Keratinocyte (primary cell): ENCODE data around the gene POLR2L.

ENCODE experiments used
- EZH2 ChIP-seq: IDR thresholded peaks from one replicate; pipeline ENCODE4 v1.6.1; 2012; ENCODE audit warnings: inconsistent platforms, mild to moderate bottlenecking, low read length, moderate library complexity
- TF ChIP-seq, protein P1 (sequence below), 3 experiments: IDR thresholded peaks in 1 of 3; conservative IDR thresholded peaks in 1 of 3; optimal IDR thresholded peaks in 1 of 3; 2 replicates in 2 of 3; 3 replicates in 1 of 3; pipeline versions ENCODE3 to v1.5.1; 2011; ENCODE audit warnings: low read length in 3 of 3, mild to moderate bottlenecking in 3 of 3, moderate library complexity in 2 of 3, control low read depth in 1 of 3, inconsistent platforms in 1 of 3; ENCODE audit not compliant: insufficient read depth in 2 of 3; ENCODE audit errors: extremely low read depth in 1 of 3

GRCh38 chr11:863910-864827 is 21.8 kb upstream of the POLR2L start:
- no peak for TF ChIP-seq EZH2
- TF ChIP-seq, protein P1, sequence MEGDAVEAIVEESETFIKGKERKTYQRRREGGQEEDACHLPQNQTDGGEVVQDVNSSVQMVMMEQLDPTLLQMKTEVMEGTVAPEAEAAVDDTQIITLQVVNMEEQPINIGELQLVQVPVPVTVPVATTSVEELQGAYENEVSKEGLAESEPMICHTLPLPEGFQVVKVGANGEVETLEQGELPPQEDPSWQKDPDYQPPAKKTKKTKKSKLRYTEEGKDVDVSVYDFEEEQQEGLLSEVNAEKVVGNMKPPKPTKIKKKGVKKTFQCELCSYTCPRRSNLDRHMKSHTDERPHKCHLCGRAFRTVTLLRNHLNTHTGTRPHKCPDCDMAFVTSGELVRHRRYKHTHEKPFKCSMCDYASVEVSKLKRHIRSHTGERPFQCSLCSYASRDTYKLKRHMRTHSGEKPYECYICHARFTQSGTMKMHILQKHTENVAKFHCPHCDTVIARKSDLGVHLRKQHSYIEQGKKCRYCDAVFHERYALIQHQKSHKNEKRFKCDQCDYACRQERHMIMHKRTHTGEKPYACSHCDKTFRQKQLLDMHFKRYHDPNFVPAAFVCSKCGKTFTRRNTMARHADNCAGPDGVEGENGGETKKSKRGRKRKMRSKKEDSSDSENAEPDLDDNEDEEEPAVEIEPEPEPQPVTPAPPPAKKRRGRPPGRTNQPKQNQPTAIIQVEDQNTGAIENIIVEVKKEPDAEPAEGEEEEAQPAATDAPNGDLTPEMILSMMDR (optimal IDR thresholded peaks at IDR 0.05 in 1 of 3, IDR thresholded peaks at IDR 0.05 in 1 of 3, conservative IDR thresholded peaks at IDR 0.05 in 1 of 3; ENCODE audit: extremely low read depth in 1 of 3, insufficient read depth in 2 of 3, low read length in 3 of 3): no peak
